GM12875 (cell line): ENCODE results near the gene SH3TC1.

Experiments used
- H3K4me3 ChIP-seq: one replicate; pipeline ENCODE4 v1.5.1; 2011; ENCODE audit warnings: low read depth, low read length, control low read depth
- CTCF ChIP-seq: IDR thresholded peaks from 2 replicates; pipeline ENCODE4 v1.5.1; 2011; ENCODE audit warnings: low read depth, mild to moderate bottlenecking, control low read depth, inconsistent platforms, low read length, moderate library complexity, borderline replicate concordance; ENCODE audit not compliant: insufficient read depth

The SH3TC1 gene

GRCh38 chr4:8198906-8199593 lies at the start of gene SH3TC1:
SH3TC1 (plus strand) TSS chr4:8199290; CDS start chr4:8205195, 5,905 bp downstream.
- H3K4me3 ChIP-seq, result peak within 1 kb of the TSS; percentile 62
- no peak for TF ChIP-seq CTCF

DNA sequence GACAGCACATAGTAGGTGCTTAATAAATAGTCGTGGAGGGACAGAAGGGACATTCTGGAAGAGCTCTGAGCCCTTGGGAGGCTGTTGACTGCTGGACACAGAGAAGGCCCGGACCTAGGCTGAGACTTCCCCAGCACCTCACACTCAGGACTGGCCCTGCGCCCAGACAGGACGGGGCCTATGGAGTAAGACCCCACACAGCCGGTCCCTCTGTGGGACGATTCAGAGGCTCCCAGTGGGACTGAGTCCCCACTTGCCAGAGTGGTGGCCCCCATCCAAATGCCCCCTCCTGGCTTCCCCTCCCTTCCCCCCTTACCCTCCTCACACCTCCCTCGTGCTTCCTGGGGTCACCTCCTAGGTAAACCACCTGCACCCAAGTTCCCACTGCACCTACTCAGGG lies 49.4 kb upstream of the SH3TC1 start:
- no peak overlapping the region for H3K4me3 ChIP-seq
- no peak for TF ChIP-seq CTCF

DNA sequence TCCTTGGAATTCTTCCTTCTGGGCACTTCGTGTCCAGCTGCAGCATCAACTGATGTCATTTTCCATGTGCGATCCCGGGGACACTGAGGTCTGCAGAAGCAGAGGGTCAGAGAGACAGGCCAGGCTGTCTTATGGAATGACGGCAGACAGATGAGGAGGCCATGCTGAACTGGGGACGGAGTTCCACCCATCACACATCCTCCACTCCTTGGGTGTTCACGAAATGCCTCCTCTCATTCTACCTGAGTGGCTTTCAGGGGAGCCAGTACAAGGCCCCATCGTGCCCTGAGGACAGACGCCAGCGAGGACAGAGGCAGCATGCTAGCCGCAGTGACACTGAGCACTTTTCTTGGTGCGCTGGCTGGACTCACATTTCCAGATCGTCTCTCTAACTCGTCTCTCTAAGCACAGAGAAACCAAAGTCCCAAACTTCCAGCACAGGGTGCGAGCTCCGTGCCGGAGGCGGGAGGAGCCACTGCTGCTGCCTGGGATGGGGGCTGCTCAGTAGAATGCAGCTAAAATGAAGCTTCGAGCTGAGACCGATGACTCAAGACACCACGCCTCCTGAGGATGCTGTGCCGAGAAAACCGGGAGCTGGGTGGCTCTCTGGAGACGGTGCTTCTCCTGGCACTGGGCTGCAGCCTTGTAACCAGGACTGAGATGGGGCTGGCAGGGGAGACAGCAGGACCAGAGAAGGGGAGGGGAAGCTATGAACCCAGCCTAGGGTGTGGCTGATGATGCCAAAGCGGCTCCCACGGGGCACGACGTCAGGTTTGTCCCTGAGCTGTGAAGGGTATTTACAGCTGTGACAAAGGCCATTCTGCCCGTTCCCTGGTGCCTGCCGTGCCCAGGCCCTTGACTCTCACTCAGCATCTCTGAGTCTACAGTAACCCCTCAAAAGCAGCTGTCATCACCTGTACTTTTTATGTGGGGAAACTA lies 48.7 kb upstream of the SH3TC1 start:
- no peak for TF ChIP-seq CTCF

GRCh38 chr4:8151165-8151650 lies 47.9 kb upstream of the SH3TC1 start:
- no peak overlapping the region for H3K4me3 ChIP-seq
- no peak for TF ChIP-seq CTCF

More for the DNA sequence above, 48.7 kb upstream of the SH3TC1 start:
- no peak overlapping the region for H3K4me3 ChIP-seq

- no peak overlapping the region for H3K4me3 ChIP-seq
- TF ChIP-seq CTCF, result no peak
Measured at GRCh38 chr4:8152090-8152864, 46.8 kb upstream of the SH3TC1 start.

GRCh38 chr4:8152865-8153257 lies 46.2 kb upstream of the SH3TC1 start:
- TF ChIP-seq CTCF, result no peak
- H3K4me3 ChIP-seq, result no peak overlapping the region
